ENCODE data around the gene L2HGDH. TPM values are rescaled to one million over a fixed set of nuclear protein-coding genes. Genes with fewer than 3 reads are reported as not detected.

Gene L2HGDH
- total and polyA plus RNA-seq, 8 donors = 1.2 to 31.7 (median 3.2) TPM

GRCh38 chr14:50265029-50265428 is 47.0 kb downstream of the L2HGDH start:
- Histone ChIP-seq H3K4me3 (no peak overlapping the region), H3K4me1 (no peaks in the 10 kb centered on the region), H3K27ac (no peak overlapping the region), H3K27me3 (no peaks in the 10 kb centered on the region), H3K36me3 (peaks cover 0 to 38% (median 8%) of the 10 kb centered on the region in 4 donors), H3K9me3 (no peaks in the 10 kb centered on the region)
- intact Hi-C loops (cut with DNase I; ENCODE audit: low total_unique reads) = no loop called here
- DNase-seq = no peak
- TF ChIP-seq POLR2AphosphoS5 (IDR thresholded peaks at IDR 0.05) = no peak
- TF ChIP-seq POLR2A (IDR thresholded peaks at IDR 0.05) = no peak
- TF ChIP-seq CTCF (IDR thresholded peaks at IDR 0.05) = no peak
- TF ChIP-seq EP300 (IDR thresholded peaks at IDR 0.05) = no peak

- H3K9me3 ChIP-seq = no peaks in the 10 kb centered on the region
- H3K27ac ChIP-seq = no peak overlapping the region
- intact Hi-C loops (cut with DNase I; ENCODE audit: low total_unique reads) = no loop called here
- H3K4me1 ChIP-seq = no peaks in the 10 kb centered on the region
- TF ChIP-seq CTCF (IDR thresholded peaks at IDR 0.05) (no peak), POLR2AphosphoS5 (IDR thresholded peaks at IDR 0.05) (no peak), EP300 (IDR thresholded peaks at IDR 0.05) (no peak), POLR2A (IDR thresholded peaks at IDR 0.05) (no peak)
- peaks cover 0 to 32% (median 5%) of the 10 kb centered on the region in 4 donors for H3K36me3 ChIP-seq
- no peak for DNase-seq
- 69 to 79% (median 77%) methylated on average over 4 of the region's 4 CpGs for WGBS, 5 donors
- no peak overlapping the region for H3K4me3 ChIP-seq
- no peaks in the 10 kb centered on the region for H3K27me3 ChIP-seq
Observed at GRCh38 chr14:50263321-50263720, 48.7 kb downstream of the L2HGDH start.

- Histone ChIP-seq H3K4me1 (no peaks in the 10 kb centered on the region), H3K36me3 (peaks cover 0 to 27% (median 5%) of the 10 kb centered on the region in 4 donors), H3K27me3 (no peaks in the 10 kb centered on the region), H3K4me3 (no peak overlapping the region), H3K27ac (no peak overlapping the region), H3K9me3 (no peaks in the 10 kb centered on the region)
- no peak for TF ChIP-seq CTCF (IDR thresholded peaks at IDR 0.05)
- no peak for TF ChIP-seq POLR2AphosphoS5 (IDR thresholded peaks at IDR 0.05)
- TF ChIP-seq POLR2A (IDR thresholded peaks at IDR 0.05) = no peak
- no peak for TF ChIP-seq EP300 (IDR thresholded peaks at IDR 0.05)
- intact Hi-C loops (cut with DNase I; ENCODE audit: low total_unique reads) = no loop called here
- DNase-seq = no peak
- WGBS, 5 donors = 78 to 85% (median 82%) methylated on average over 2 of the region's 2 CpGs
Observed at GRCh38 chr14:50262865-50263264, 49.2 kb downstream of the L2HGDH start.

- H3K36me3 ChIP-seq = peaks cover 0 to 13% (median 5%) of the 10 kb centered on the region in 4 donors
- DNase-seq = peak in 1 of 2 donors; percentile 40
- H3K27ac ChIP-seq = no peak overlapping the region
- WGBS, 5 donors = 35 to 54% (median 48%) methylated on average over 3 of the region's 3 CpGs
- no peaks in the 10 kb centered on the region for H3K4me1 ChIP-seq
- H3K27me3 ChIP-seq = no peaks in the 10 kb centered on the region
- TF ChIP-seq EP300 (IDR thresholded peaks at IDR 0.05) (no peak), POLR2A (IDR thresholded peaks at IDR 0.05) (no peak), POLR2AphosphoS5 (IDR thresholded peaks at IDR 0.05) (no peak), CTCF (IDR thresholded peaks at IDR 0.05) (peak in 3 of 7 experiments; percentile 19 to 35 (median 32))
- intact Hi-C loops (cut with DNase I; ENCODE audit: low total_unique reads) = no loop called here
- no peak overlapping the region for H3K4me3 ChIP-seq
- H3K9me3 ChIP-seq = no peaks in the 10 kb centered on the region
Observed at GRCh38 chr14:50260511-50260910, 51.5 kb downstream of the L2HGDH start.

Data from stomach (tissue), 9 donors.